Ovary (tissue), 9 donors: Measurements from ENCODE around the gene PTPRK. TPM values are rescaled to one million over a fixed set of nuclear protein-coding genes. Genes with fewer than 3 reads are reported as not detected.

Source experiments
- DNase-seq, 5 donors: peaks; one replicate each; pipeline ENCODE4 v3.0.0-alpha.2; 2019 to 2020
- H3K27ac ChIP-seq, 2 donors: fragments of 200-600 bp; one replicate each; pipeline versions ENCODE4 v1.5.1 to v1.8.0; 2019 to 2022
- H3K27me3 ChIP-seq: fragments of 200-600 bp; one replicate; pipeline ENCODE4 v1.8.0; 2022
- H3K36me3 ChIP-seq: fragments of 200-600 bp; sonication (generic); one replicate; pipeline ENCODE4 v1.5.1; 2019
- H3K4me1 ChIP-seq: one replicate; pipeline ENCODE4 v1.8.1; 2013; ENCODE audit warnings: mild to moderate bottlenecking, moderate library complexity; ENCODE audit not compliant: insufficient read depth
- H3K4me3 ChIP-seq: fragments of 200-600 bp; sonication (generic); one replicate; pipeline ENCODE4 v1.5.1; 2017
- H3K9me3 ChIP-seq, 2 donors: fragments of 200-600 bp in 1 of 2; sonication (generic) in 1 of 2; one replicate each; pipeline versions ENCODE4 v1.5.1 to v1.8.1; 2013 to 2019; ENCODE audit warnings: mild to moderate bottlenecking in 1 of 2, moderate library complexity in 1 of 2
- EP300 ChIP-seq: sonication (generic); formaldehyde crosslinking; IDR thresholded peaks from one replicate; pipeline ENCODE4 v1.6.1; 2017; ENCODE audit warnings: antibody characterized with exemption
- POLR2A ChIP-seq: fragments of 450-650 bp; IDR thresholded peaks from one replicate; pipeline ENCODE4 v1.6.1; 2017; ENCODE audit warnings: antibody characterized with exemption, mild to moderate bottlenecking, moderate library complexity
- WGBS, 3 donors: extraction: QIAGEN DNeasy Blood & Tissue Kit in 1 of 3; methylation state at CpG; one replicate each; pipeline versions ENCODE4 v1.1.5 to v1.1.7; 2013 to 2017; 5-methylcytosine and 5-hydroxymethylcytosine counted together
- intact Hi-C, 4 donors: fragments of 100-400 bp; cut with DNase I; formaldehyde crosslinking; loops; one replicate each; pipeline versions ENCODE4 v1.11.0 to v1.15.1; 2022 to 2023
- polyA plus RNA-seq, 2 donors: library from polyadenylated mRNA; stranded (reverse); fragments of 200-250 nt in 1 of 2; fragments of 350-450 nt in 1 of 2; fragmentation: Illumina TruSeq in 1 of 2; extraction: RNeasy Lipid Tissue Mini Kit (QIAGEN cat#74804) in 1 of 2; gene quantifications; one replicate each; pipeline ENCODE4 v1.2.3, GENCODE V29; 2013 to 2014
- total RNA-seq, 7 donors: library from RNA; depleted of rRNA in 2 of 7; stranded (reverse); fragments of >200 nt in 2 of 7; fragmentation: NEBNext Ultra II Directional in 3 of 7; extraction: Animal tissue kit (Norgen Biotek cat#: 25700) in 3 of 7; gene quantifications; one replicate each; pipeline versions ENCODE4 v1.1.0 to v1.2.4, GENCODE V29; 2016 to 2023
- TF ChIP-seq, protein P1 (sequence below), 3 donors: fragments of 450-650 bp in 2 of 3; fragments of 200-600 bp in 1 of 3; IDR thresholded peaks; one replicate each; pipeline versions ENCODE4 v1.5.1 to v1.8.0; 2016 to 2022; ENCODE audit warnings: antibody characterized with exemption in 3 of 3, mild to moderate bottlenecking in 1 of 3
- donor health status: DM: no; HTN: no; CAD: no; lungs with moderate emphysema.
- donor health status: DM: no; HTN: no; CAD: no.
- donor health status: Bipolar disorder and iron deficiency.
- donor health status: DM: yes; HTN: yes; CAD: no.
- donor health status: DM: no; HTN: no; CAD: no.
- donor health status: DM: yes; HTN: yes; CAD: no.

PTPRK gene
- total and polyA plus RNA-seq, 9 donors, result 24.0 to 50.7 (median 44.1) TPM

- Histone ChIP-seq H3K36me3 (no peaks in the 10 kb centered on the region), H3K27me3 (no peaks in the 10 kb centered on the region), H3K9me3 (no peaks in the 10 kb centered on the region), H3K27ac (no peak overlapping the region), H3K4me1 (no peaks in the 10 kb centered on the region), H3K4me3 (no peak overlapping the region)
- intact Hi-C loops, result no loop called here
- TF ChIP-seq, protein P1, sequence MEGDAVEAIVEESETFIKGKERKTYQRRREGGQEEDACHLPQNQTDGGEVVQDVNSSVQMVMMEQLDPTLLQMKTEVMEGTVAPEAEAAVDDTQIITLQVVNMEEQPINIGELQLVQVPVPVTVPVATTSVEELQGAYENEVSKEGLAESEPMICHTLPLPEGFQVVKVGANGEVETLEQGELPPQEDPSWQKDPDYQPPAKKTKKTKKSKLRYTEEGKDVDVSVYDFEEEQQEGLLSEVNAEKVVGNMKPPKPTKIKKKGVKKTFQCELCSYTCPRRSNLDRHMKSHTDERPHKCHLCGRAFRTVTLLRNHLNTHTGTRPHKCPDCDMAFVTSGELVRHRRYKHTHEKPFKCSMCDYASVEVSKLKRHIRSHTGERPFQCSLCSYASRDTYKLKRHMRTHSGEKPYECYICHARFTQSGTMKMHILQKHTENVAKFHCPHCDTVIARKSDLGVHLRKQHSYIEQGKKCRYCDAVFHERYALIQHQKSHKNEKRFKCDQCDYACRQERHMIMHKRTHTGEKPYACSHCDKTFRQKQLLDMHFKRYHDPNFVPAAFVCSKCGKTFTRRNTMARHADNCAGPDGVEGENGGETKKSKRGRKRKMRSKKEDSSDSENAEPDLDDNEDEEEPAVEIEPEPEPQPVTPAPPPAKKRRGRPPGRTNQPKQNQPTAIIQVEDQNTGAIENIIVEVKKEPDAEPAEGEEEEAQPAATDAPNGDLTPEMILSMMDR (IDR thresholded peaks at IDR 0.05), result no peak
- TF ChIP-seq EP300 (no peak), POLR2A (no peak)
- DNase-seq, result no peak
- WGBS, 3 donors, result 96 to 99% (median 97%) methylated on average over 5 of the region's 5 CpGs
Observed at GRCh38 chr6:128062882-128063603, 457.4 kb downstream of the PTPRK start.

GRCh38 chr6:128057946-128058345, 462.5 kb downstream of the PTPRK start:
- intact Hi-C loops, result no loop called here

DNA sequence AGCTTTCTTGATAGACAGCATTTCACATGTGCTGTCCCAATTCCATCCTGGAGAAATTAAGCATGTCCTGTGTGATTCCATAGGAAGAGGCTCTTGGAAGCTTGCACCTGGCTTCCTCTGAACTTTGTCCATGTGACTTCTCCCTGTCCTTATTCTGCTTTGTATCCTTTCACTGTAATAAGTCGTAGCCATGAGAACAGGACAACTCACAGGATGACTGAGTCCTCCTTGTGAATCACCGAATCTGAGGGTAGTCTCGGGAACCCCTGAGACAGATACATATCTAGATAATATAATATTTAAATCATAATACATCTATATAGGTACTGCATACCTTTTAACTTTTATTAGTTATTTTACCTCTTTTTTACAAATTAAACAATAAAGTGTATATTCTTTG, 462.9 kb downstream of the PTPRK start:
- no peak overlapping the region for H3K4me3 ChIP-seq

More at GRCh38 chr6:128057946-128058345, 462.5 kb downstream of the PTPRK start:
- H3K27me3 ChIP-seq, result no peaks in the 10 kb centered on the region
- H3K4me1 ChIP-seq, result no peaks in the 10 kb centered on the region
- TF ChIP-seq POLR2A (no peak), EP300 (no peak)
- TF ChIP-seq, protein P1 (IDR thresholded peaks at IDR 0.05), result no peak
- H3K36me3 ChIP-seq, result no peaks in the 10 kb centered on the region
- no peak overlapping the region for H3K4me3 ChIP-seq
- no peak for DNase-seq
- no peak overlapping the region for H3K27ac ChIP-seq
- H3K9me3 ChIP-seq, result no peaks in the 10 kb centered on the region

GRCh38 chr6:128053109-128053508, 467.3 kb downstream of the PTPRK start:
- no peak for DNase-seq
- whole genome bisulfite sequencing, 3 donors, result 97 to 99% (median 99%) methylated on average over 5 of the region's 5 CpGs
- Histone ChIP-seq H3K36me3 (no peaks in the 10 kb centered on the region), H3K4me3 (no peak overlapping the region), H3K9me3 (no peaks in the 10 kb centered on the region), H3K27me3 (no peaks in the 10 kb centered on the region), H3K27ac (no peak overlapping the region), H3K4me1 (no peaks in the 10 kb centered on the region)
- no peak for TF ChIP-seq POLR2A
- TF ChIP-seq EP300, result no peak
- TF ChIP-seq, protein P1 (IDR thresholded peaks at IDR 0.05), result no peak
- intact Hi-C loops, result no loop called here

More for the DNA sequence above, 462.9 kb downstream of the PTPRK start:
- WGBS, 3 donors, result 98 to 100% (median 98%) methylated on average over 3 of the region's 3 CpGs
- intact Hi-C loops, result no loop called here
- H3K9me3 ChIP-seq, result no peaks in the 10 kb centered on the region
- no peak for TF ChIP-seq POLR2A
- no peaks in the 10 kb centered on the region for H3K27me3 ChIP-seq
- no peaks in the 10 kb centered on the region for H3K4me1 ChIP-seq
- no peak overlapping the region for H3K27ac ChIP-seq
- DNase-seq, result no peak
- H3K36me3 ChIP-seq, result no peaks in the 10 kb centered on the region

DNA sequence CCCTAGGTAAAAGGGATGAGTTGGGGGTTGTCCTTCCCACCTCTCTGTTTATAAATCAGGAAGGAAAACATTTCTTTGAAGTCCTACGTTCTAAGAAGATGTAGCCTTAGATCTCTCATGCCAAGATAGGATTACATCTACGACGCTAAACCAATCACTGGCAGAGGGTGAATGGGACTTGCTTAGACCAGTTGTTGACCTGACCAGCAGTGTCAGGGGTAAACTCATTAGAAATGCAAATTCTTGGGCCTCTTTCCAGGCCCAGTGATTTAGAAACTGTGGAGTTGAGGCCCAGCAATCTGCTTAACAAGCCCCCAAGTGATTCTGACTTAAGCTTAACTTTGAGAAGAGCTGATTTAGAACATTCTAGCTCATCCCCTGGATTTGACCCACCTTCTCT, 472.4 kb downstream of the PTPRK start:
- no peaks in the 10 kb centered on the region for H3K4me1 ChIP-seq
- intact Hi-C loops, result no loop called here
- WGBS, 3 donors, result 90 to 92% (median 91%) methylated on average over 3 of the region's 3 CpGs
- H3K4me3 ChIP-seq, result no peak overlapping the region
- H3K27ac ChIP-seq, result no peak overlapping the region
- H3K9me3 ChIP-seq, result no peaks in the 10 kb centered on the region
- DNase-seq, result no peak
- no peaks in the 10 kb centered on the region for H3K36me3 ChIP-seq
- no peak for TF ChIP-seq EP300
- no peak for TF ChIP-seq POLR2A
- TF ChIP-seq, protein P1 (IDR thresholded peaks at IDR 0.05), result no peak
- no peaks in the 10 kb centered on the region for H3K27me3 ChIP-seq
